Activated CD8-positive, alpha-beta memory T cell treated with anti-CD3 and anti-CD28 coated beads for 24 hours (primary cell): Measurements from ENCODE around the gene ACOT7.

Source experiments
- DNase-seq: peaks from one replicate; pipeline ENCODE4 v3.0.0-alpha.2; 2020

Gene ACOT7

DNA sequence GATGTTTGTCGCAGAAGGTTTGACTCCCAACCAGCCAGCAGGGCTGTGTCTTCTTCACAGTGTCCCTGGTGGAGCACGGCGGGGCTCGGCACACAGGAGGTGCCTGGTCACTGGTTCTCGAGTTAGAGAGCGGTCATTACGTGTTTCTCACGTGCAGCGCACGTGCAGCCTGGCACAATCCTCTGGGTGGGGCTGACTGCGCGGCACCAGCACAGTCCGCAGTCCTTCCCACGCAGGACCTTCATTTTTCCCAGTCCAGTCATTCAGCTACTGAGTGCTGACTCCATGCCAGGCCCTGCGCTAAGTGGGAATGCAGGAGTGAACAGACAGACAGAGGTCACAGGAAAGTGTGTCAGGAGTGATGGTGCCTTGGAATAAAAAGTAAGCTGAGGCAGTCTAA, 86.5 kb downstream of the ACOT7 start:
- no peak for DNase-seq

DNA sequence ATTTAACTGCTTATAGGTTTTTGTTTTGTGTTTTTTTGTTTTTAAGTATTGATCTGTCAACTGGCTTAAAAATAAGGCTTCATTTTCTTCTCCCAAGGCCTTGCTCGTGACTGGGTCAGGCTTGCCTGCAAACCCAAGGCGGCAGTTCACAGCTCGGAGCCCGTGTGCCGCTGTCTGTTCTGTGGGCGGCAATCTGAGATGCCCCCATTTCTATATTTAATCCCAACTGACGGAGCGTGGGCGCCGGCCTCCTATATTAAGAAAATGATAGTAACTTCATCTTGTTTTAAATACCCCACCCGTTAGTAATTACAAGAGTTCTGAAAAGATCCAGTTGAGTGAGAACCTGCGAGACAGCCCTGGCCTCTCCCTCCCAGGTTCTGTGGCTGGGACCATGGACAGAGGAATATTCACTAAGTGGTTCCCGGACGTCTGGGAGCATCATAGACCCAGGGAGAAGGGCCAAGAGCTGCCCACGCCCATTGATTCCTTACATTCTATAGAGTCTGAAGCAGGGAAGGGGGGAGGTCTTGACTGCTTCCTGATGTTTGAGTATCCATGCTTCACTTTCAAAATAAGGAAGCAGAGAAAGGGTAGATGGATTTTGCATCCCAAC, 90.1 kb downstream of the ACOT7 start:
- no peak for DNase-seq

- DNase-seq, result no peak
These were observed 91.0 kb downstream of the ACOT7 start for GRCh38 chr1:6302568-6302967.

DNA sequence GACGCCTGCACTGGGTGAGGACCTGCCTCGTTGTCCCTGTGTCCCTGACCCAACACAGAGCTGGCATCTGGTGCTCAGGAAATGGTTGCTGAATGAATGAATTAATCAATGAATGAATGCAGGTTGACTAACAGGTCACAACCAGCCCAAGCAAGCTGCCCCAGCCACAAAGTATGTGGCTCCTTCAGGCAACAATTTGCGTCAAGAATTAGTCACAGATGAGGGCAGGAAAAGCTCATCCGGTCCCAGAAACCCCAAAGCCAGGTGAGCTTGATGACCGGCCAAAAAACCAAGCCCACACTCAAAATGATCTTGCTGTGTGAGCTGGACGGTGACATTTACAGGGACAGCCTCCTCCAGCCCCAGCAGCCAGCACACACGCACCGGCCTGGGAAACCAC, 92.0 kb downstream of the ACOT7 start:
- DNase-seq, result no peak

DNA sequence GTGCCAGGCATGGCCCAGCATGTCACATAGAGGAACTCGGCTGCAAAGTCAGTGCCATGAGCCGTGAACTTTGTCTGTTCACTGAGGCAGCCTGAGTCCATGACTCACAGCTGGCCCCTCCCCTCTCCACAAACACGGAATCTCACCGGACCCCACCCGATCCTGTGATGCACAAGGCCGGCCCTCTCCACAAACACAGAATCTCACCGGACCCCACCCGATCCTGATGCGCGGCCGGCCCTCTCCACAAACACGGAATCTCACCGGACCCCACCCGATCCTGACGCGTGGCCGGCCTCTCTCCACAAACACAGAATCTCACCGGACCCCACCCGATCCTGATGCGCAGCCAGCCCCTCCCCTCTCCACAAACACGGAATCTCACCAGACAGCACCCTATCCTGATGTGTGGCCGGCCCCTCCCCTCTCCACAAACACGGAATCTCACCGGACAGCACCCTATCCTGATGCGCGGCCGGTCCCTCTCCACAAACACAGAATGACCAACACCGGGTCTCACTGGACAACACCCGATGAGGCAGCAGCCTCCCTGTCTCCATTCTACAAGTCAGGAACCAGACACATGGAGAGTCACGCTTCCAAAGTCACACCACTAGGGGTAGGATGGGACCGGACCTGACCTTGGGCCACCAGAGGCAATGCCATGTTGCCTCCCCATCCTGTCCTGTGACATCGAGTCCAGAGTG, 93.1 kb downstream of the ACOT7 start:
- DNase-seq, result no peak

DNA sequence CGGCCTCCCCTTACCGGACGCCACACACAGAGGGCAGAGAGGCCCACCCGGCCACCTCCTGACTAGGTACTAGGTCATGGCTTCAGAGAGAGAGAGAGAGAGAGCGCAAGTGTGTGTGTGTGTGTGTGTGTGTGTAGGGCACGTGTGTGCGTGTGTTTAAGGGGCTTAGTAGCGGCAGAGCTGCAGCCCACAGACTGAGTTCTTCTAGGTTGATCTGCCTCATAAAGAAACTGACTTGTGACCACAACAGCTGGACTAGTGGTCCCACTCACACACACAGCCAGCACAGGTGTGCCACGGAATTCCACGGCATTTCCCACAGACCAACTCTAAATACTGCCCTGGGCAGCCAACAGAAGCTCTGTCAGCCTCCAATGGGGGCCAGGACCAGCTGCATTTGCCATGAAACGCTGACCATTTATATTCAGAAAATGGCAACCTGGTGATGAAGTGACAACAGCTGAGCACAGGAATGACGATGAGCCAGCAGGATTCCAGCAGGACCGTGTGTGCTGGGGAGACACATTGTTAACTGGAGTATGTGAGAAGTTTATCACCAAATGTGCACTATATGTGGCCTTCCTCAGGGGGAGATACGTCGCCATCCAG, 93.9 kb downstream of the ACOT7 start:
- no peak for DNase-seq

- no peak for DNase-seq
These were observed 94.6 kb downstream of the ACOT7 start for GRCh38 chr1:6298940-6299465.

DNA sequence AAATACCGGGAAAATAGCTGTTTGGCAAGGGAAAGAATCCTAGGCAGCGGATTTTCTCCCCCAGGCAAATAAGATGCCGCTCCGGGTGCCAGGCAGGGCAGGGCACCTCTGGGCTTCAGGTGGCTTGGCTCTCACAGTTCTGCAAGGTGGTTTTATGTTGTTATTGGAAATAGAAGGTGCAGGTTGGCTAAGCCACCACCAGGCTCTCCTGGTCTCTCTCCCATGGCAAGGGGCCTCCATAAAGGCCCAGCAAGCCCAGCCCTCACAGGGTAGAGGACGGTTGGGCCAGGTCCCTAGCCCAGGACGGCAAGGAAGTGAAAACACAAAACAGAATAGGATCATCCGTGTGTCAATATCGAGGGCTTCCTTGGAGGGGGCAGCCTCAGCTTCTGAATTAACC, 95.0 kb downstream of the ACOT7 start:
- no peak for DNase-seq

DNA sequence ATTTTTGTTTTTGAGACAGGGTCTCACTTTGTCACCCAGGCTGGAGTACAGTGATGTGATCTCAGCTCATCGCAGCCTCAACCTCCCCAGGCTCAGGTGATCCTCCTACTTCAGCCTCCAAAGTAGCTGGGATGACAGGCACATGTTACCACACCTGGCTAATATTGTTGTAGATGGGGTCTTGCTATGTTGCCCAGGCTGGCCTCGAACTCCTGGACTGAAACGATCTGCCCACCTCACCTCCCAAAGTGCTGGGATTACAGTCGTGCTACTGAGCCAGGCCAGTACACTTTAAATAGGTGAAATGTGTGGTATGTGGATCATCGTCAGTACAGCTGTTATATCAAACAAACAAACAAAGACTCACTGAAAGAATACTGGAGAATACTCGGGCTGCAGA, 97.7 kb downstream of the ACOT7 start:
- DNase-seq, result no peak

GRCh38 chr1:6294890-6295556, 98.5 kb downstream of the ACOT7 start:
- DNase-seq, result no peak

DNA sequence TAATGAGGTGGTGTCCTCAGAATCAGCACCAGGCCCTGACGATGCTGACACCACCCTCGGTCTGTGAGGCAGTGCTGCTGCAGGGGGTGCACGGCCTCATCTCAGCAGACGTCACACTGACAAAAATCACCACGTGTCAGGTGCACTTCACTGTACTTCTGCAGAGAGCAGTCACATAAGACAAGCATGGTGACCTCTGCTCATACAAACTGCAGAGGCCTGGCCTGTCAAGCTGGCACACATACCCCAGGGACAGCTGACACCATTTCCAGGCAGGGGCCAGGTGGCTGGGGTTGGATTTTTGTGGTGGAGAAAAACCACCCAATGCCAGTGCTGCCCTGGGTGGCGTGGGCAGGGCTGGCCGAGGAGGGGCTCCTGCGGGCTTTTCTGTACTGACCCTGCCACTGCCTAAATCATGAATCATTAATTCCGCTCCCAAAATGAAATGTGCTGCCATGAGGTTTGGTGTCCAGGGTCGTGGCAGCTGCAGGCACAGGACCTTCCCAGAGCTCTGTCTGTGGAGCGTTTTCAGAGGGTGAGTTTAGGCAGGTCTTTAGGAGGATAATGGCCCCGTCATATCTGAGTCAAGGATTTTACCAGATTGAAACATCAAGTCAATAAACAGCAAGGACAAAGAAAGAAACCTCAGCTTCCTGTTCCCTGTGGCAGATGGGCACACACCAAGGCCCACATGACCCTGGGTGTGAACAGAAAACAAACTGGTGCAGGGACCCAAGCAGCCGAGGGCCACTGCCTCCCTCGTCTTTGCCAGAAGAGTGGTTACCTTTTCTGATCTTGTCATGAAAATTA, 99.3 kb downstream of the ACOT7 start:
- no peak for DNase-seq

DNA sequence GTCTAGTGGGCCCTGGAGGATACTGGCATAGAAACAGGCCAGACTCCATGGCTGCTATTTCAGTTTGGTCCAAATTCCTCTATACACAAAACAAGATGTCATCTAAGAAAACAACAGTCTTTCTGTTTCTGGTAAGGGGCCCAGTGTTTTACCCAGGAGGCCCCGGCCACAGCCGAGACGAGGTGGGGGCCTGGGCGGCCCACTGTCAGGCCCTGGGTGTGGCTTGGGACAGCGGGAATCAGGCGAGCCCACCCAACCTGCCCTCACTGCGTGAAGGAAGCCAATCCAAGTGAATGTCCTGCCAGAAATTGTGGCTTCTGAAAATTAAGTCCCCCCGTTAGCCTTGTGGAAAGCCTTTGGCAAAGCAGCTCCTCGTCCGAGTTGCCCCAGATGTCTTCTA, 101.5 kb downstream of the ACOT7 start:
- DNase-seq, result no peak

DNA sequence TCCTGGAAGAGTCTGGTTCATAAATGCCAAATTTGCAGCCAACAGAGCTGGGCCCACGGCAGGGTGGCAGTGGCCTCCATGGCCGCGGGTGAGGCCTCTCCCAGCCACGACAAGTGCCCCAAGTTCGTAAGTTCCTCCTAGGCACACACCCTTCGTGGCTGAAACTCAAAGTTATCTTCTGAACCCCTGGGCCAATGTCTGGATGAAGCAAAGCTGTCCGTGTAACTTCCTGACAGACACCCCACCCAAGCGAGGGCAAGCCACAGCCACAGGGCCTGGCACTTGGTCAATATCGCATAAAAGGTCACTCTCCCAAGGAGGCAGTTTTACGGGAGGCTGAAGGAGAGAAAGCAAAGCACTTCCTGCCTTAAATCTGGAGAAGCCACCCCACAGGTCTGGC, 104.9 kb downstream of the ACOT7 start:
- no peak for DNase-seq

DNA sequence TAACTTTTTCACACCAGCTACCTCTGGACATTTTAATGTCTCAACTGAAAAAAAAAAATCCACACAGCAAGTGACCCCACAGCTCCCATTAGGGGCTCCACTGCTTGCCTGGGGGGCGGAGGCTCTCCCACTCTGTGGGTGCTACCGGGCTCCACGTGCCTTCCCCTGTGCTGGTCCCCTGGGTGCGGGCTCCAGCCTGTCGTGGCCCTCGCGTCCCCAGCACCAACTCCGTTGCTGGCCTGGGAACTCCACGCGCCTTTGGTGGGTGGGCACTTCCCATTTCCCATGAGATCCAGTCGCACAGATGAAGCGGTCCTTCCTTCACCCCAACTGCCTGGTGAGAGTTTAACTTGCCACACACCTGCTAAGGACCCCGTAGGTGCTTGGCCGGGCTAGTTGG, 105.5 kb downstream of the ACOT7 start:
- DNase-seq, result no peak

DNA sequence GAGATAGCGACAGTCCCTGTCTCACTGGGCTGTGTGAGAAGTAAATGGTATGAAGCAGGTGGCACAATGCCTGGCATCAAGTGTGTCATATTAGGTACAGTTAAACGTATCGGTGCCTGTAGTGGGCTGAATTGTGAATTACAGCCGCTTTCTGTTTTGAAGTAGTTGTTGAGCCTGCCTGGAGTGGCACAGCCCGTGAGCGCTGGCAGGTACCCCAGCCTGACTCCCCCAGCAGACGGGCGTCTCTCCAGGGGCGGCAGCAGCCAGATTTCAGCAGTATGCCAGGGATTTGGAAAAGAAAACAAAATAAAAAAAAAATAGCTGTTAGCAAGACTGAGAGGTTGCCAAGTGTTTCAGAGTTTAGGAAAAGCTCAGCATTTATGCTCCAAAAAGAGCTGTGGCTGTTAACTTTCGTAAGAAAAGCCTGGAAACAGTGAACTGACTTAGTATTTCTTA, 106.1 kb downstream of the ACOT7 start:
- DNase-seq, result no peak

GRCh38 chr1:6287029-6287428, 106.5 kb downstream of the ACOT7 start:
- DNase-seq, result no peak

- DNase-seq, result no peak
These were observed 107.3 kb downstream of the ACOT7 start for GRCh38 chr1:6286266-6286665.

DNA sequence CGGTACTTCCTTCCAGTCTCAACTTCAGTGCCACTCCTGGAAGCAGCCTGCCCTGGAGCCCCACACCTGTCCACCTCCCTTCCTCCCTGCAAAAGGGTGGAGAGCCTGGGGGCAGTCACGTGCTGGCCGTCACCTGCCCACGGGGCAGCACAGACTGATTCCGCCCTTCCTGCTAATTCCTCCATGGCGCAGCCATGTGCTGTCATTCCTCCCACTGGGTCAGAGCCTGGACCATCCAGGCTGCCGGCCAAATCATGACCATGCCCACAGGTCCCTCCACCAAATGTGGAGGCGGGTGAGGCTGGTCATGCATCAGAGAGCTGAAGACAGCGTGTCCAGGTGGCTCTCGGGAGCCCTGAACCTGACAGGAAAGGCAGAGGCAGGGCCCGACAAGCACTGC, 108.2 kb downstream of the ACOT7 start:
- no peak for DNase-seq

DNA sequence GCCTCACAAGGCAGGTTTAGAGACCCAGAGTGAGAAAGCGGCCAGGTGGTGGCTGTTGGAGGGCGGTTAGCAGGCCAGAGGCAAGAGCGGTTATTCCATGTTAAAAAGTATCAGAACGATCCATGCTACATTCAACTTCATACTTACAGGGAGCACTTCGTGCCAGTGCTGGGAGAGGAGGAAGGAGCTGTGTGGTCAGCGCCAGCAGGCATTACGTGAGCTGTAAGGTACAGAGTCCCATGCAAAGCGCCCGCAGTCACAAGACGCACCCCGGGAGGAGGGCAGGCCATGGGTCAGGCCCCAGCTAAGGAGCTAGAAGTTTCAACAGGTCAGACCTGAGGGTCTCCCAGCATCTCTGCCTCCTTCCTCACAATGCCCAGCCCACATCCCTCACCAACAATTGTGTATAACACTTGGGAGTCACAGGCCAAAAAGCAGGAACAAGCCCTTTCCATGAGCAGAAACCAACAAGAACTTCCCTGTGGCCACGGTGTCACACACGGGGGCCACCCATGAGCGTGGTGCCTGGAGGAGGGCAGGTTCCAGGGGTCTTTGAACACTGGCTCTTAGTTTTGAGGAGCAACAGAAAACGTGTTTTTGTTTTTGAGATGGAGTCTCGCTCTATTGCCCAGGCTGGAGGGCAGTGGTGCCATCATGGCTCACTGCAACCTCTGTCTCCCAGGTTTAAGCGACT, 110.8 kb downstream of the ACOT7 start:
- no peak for DNase-seq

- no peak for DNase-seq
These were observed 111.8 kb downstream of the ACOT7 start for GRCh38 chr1:6281511-6282402.
